ENCODE measurements around the gene LAD1.

- peak; percentile 40 for TF ChIP-seq CTCF (IDR thresholded peaks at IDR 0.05)
- no peak for TF ChIP-seq EZH2 (IDR thresholded peaks at IDR 0.05; ENCODE audit: borderline replicate concordance, insufficient read depth, low read depth, low read length, poor library complexity, severe bottlenecking)
Observed at GRCh38 chr1:201348211-201348566, 50.9 kb downstream of the LAD1 start.

Measured in B cell (primary cell).